ENCODE results near the gene NDUFAB1. TPM values are rescaled to one million over a fixed set of nuclear protein-coding genes. Genes with fewer than 3 reads are reported as not detected.

Gene NDUFAB1
- total RNA-seq, 6 experiments from 2014 or later, result 79.4 to 101 (median 89.0) TPM

DNA sequence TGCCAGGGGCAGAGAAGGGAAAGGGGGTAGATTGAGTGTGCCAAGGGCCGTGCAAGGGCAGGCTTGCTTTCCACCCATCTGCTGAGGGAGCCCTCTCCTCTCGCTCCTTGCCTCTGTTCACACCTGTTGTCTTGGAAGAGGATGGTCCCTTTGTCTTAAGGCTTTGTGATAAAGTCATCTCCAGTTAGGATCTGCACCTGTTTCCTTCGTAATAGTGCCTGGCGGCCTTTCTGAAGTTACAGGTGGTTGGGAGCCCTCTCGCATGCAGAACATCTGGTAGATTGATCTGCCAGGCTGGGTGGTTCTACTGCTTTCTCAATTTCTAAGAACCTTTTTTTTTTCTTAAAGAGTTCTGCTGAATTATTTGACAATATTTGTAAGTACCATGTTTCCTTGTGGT, 22.3 kb downstream of the NDUFAB1 start:
- Mint-ChIP-seq H3K9me3 (no peaks in the 10 kb centered on the region), H3K36me3 (ENCODE audit: low read depth) (peaks cover 17% of the 10 kb centered on the region), H3K27ac (no peak overlapping the region), H3K4me3 (no peak overlapping the region), H3K27me3 (ENCODE audit: insufficient read depth) (no peaks in the 10 kb centered on the region; the same call in 1 of the 2 replicates), H3K4me1 (ENCODE audit: low read depth) (no peaks in the 10 kb centered on the region; the same call in none of the 2 replicates)
- DNase-seq, result no peak
- TF ChIP-seq, protein P1, sequence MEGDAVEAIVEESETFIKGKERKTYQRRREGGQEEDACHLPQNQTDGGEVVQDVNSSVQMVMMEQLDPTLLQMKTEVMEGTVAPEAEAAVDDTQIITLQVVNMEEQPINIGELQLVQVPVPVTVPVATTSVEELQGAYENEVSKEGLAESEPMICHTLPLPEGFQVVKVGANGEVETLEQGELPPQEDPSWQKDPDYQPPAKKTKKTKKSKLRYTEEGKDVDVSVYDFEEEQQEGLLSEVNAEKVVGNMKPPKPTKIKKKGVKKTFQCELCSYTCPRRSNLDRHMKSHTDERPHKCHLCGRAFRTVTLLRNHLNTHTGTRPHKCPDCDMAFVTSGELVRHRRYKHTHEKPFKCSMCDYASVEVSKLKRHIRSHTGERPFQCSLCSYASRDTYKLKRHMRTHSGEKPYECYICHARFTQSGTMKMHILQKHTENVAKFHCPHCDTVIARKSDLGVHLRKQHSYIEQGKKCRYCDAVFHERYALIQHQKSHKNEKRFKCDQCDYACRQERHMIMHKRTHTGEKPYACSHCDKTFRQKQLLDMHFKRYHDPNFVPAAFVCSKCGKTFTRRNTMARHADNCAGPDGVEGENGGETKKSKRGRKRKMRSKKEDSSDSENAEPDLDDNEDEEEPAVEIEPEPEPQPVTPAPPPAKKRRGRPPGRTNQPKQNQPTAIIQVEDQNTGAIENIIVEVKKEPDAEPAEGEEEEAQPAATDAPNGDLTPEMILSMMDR (IDR thresholded peaks at IDR 0.05), result no peak

DNA sequence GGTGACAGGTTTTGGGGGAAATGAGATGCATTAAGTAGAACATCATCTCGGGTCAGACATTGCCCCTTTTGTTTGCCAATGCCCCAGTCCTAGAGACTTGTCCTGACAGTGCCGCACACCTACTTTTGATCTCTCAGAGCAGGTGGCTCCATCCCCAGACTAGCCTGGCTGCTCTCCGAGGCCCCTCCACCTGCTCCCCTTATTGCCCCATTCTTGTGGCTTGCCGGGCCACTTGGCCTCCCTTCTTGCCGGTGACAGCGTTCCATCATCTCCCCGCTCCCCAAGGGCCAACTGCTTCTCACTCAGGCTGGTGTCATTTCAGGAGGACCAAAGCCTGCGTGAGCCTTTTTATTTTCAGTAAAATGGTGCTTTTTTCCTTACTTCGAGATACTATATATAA, 23.7 kb downstream of the NDUFAB1 start:
- Mint-ChIP-seq H3K36me3 (ENCODE audit: low read depth) (peaks cover 24% of the 10 kb centered on the region), H3K4me3 (no peak overlapping the region), H3K27ac (no peak overlapping the region), H3K4me1 (ENCODE audit: low read depth) (no peaks in the 10 kb centered on the region; the same call in 1 of the 2 replicates), H3K27me3 (ENCODE audit: insufficient read depth) (no peaks in the 10 kb centered on the region; the same call in 1 of the 2 replicates), H3K9me3 (no peaks in the 10 kb centered on the region)
- TF ChIP-seq, protein P1 (IDR thresholded peaks at IDR 0.05), result no peak
- no peak for DNase-seq

DNA sequence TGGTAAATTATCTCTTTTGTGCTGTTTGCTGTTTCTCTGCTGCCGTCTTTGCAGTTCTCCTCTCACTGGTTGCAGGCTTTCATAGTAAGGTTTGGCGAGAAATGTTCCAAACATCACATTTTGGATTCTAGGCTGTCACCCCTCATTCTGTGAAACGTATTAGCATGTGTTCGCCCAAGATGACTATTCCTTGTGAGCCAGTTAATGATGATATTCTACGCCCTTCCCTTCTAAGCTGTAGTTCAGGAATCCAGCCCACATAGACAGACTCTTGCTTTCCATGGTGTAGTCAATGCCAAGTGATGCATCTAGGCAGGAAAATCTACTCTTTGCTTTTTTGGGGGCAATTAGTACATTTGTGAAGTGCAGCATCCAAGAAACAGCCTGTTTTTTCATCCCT, 24.2 kb downstream of the NDUFAB1 start:
- Mint-ChIP-seq H3K36me3 (ENCODE audit: low read depth) (peaks cover 28% of the 10 kb centered on the region), H3K27me3 (ENCODE audit: insufficient read depth) (no peaks in the 10 kb centered on the region; the same call in 1 of the 2 replicates), H3K4me3 (no peak overlapping the region), H3K9me3 (no peaks in the 10 kb centered on the region), H3K27ac (no peak overlapping the region), H3K4me1 (ENCODE audit: low read depth) (no peaks in the 10 kb centered on the region; the same call in 1 of the 2 replicates)
- no peak for DNase-seq
- TF ChIP-seq, protein P1 (IDR thresholded peaks at IDR 0.05), result no peak

DNA sequence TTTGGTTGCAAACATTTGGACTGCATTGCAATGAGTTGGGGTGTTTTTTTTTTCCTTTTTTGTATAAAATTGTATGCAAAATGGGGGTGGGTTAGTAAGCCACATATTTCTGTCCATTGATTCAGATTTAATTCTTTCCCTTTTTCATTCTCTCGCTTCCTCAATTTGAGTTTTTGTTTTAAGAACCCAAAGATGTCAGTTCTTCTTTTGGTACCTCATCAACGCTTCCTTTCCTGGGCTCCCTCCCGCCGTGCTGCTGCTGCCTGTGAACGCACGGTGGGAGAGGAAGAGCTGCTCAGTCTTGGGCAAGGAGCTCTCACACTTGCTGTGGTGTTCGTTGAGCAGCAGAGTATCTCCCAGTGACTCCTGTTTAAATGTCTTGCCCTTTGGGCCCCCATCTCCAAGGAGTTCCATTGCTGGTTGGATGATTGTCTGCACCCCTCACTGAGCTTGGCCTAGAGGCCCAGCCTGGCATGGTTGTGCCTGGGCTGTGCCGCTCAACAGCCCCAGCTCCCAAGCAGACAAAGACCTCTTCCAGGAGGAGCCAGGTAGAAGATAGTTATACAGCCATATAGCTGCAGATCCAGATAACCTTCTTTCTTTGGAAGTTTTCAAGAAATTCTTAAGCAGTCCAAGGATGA, 25.0 kb downstream of the NDUFAB1 start:
- Mint-ChIP-seq H3K36me3 (ENCODE audit: low read depth) (peaks cover 33% of the 10 kb centered on the region), H3K27me3 (ENCODE audit: insufficient read depth) (no peaks in the 10 kb centered on the region; the same call in 1 of the 2 replicates), H3K4me3 (no peak overlapping the region), H3K27ac (no peak overlapping the region), H3K9me3 (no peaks in the 10 kb centered on the region), H3K4me1 (ENCODE audit: low read depth) (no peaks in the 10 kb centered on the region; the same call in 1 of the 2 replicates)
- DNase-seq, result no peak
- TF ChIP-seq, protein P1 (IDR thresholded peaks at IDR 0.05), result no peak

DNA sequence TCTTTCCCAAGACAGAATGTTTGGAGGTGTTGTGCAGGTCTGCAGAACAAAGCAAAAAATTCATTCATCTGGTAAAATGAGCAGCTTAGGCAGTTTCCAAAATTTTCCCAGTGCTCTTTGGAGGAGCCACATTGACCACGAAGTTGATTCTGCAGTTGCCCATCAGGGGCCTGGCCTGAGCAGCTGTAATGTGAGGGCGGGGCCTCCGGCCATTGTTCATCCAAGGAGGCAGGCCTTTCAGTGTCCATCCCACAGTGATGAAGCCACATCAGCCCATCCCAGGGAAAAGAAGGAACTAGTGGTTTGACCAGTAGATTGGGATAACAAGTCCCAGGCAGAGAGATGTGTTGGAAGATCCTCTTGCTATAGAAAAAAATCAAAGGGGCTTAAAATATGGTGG, 28.5 kb downstream of the NDUFAB1 start:
- no peaks in the 10 kb centered on the region; the same call in 1 of the 2 replicates for H3K27me3 Mint-ChIP-seq (ENCODE audit: insufficient read depth)
- no peak for DNase-seq
- no peak overlapping the region for H3K27ac Mint-ChIP-seq
- peaks cover 8% of the 10 kb centered on the region; the same call in 1 of the 2 replicates for H3K4me1 Mint-ChIP-seq (ENCODE audit: low read depth)
- no peaks in the 10 kb centered on the region for H3K9me3 Mint-ChIP-seq
- peaks cover 50% of the 10 kb centered on the region for H3K36me3 Mint-ChIP-seq (ENCODE audit: low read depth)
- H3K4me3 Mint-ChIP-seq, result no peak overlapping the region
- TF ChIP-seq, protein P1 (IDR thresholded peaks at IDR 0.05), result no peak
